H54 (cell line): ENCODE results near the gene SPOCD1.
"Not testable (repeated sequence)": the region's sequence is repeated elsewhere in the genome, so short reads cannot be mapped to it uniquely, and the experiment has no call there.

Experiments used
- DNase-seq: peaks from one replicate; pipeline ENCODE4 v3.0.0; 2011; ENCODE audit warnings: low spot score, mixed read lengths; ENCODE audit not compliant: insufficient read length
- FAIRE-seq: peaks from 3 replicates; lab custom pipeline; 2011; peaks lifted over from hg19 to GRCh38; lab: Jason Lieb, UNC
- POLR2A ChIP-seq: IDR thresholded peaks from 2 replicates; pipeline ENCODE4 v1.6.1; 2011; ENCODE audit warnings: low read depth, mild to moderate bottlenecking, low read length

SPOCD1 gene

DNA sequence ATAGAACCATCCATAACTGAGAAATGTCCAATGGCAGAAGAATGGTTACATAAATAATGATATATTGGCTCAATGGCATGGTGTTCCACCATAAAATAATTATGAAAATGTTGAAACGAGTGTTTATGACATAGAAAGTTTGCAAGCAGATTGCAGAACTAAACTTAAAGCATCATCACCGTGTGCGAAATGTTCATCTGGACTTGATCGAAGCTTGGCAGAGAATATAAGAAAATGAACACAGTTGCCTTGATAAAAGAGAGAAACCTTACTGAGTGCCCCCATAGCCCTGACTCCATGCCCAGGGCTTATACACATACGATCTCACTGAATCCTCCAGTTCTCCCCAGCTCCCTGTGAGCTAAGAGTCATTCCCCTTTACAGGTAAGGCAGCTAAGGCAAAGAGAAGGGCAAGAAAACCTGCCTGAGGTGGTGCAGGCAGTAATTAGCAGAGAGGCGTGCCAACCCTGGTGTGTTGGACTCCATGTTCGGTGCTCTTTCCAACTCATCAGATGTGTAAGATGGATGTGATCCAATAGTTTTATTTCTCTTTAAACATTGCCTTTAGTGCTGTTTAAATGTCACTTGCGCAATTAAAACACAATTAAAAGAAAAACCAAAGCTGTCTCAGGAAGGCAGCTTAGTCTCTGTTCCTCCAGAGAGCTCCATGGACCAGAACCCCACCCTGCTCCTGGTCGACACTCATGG is 21.8 kb upstream of the SPOCD1 start:
- no peak for DNase-seq
- TF ChIP-seq POLR2A, result no peak
- no peak for FAIRE-seq

DNA sequence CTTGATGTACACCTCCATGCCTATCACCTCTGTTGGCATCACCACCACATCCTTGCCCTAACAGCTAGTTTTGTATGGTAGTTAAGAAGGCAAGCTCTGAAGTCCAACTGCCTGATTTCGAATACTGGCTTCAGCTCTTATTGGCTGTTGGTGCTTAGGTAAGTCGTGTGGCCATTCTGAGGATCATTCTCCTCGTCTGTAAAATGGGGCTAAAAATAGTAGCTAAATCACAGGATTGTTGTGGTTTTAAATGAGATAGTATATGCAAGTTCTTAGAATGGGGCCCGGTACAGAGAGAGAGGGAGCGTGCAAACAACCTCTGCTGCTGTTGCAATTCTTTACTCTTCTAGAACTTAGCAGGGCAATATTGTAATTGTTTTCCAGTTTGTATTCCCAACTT is 20.8 kb upstream of the SPOCD1 start:
- FAIRE-seq, result no peak
- no peak for DNase-seq
- TF ChIP-seq POLR2A, result no peak

GRCh38 chr1:31835415-31835814 is 19.6 kb upstream of the SPOCD1 start:
- FAIRE-seq, result no peak
- DNase-seq, result no peak
- TF ChIP-seq POLR2A, result no peak

GRCh38 chr1:31834501-31834900 is 18.7 kb upstream of the SPOCD1 start:
- DNase-seq (no peak), FAIRE-seq (no peak)
- no peak for TF ChIP-seq POLR2A

DNA sequence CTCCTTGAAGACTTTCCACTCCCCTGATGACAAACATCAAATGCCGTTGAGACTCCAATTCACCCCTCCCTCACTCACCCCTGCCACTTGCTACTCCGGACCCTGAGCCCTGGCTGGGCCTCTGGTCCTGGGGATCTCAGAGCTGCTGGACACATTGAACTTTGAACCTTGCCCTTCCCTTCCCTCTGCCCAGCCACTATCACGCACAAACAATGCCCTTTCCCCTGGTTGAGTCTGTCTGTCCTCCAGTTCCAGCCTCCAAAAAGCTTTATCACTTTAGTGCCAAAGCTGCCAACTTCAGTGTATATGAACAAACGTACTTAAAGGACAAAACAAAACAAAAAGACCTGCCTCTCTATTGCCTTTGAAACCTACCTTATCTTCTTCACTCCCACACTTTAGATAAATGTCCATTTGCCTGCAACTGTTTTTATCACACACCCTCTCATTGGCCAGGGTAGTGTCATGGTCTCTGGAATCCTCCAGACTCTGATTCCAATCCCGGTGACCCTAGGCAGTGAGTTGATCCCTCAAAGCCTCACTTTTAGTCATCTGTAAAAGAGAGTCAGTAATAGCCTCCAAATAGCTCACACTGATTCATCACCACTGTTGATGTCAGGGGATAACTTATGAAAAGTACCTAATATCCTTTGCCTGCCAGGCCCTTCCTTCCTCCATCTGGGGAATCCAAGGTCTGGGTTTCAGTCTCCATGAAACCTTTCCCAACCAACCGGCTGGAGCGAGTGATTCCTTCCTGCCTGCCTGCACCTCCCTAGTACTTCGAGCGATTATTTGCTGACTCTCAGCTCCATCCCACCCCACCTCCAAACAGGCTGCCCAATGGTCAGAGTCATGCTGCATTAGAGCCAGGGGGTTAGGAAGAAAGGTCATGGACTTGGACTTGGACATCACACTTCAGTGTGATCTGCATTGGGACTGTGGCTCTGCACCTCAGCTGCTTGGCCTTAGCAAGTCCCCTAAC is 15.9 kb upstream of the SPOCD1 start:
- no peak for FAIRE-seq
- no peak for TF ChIP-seq POLR2A
- no peak for DNase-seq

DNA sequence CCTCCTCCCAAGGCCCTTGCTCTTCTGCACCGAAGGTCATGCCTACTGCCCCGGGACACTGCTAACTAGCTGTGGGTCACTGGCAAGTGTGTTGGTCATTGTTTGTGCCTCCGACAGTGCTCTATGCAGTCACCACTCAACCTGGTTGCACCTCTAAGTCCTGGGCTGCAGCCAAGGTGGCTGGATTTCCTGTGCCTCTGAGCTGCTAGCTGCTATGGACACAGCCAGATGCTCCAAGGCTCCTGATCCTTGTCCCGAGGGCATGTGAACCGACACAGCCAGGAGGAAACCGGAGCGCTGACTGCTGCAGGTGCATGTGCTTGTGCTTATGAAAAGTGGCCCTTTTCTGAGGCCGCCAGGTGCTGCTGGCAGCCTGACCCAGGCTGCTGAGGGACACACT is 14.7 kb upstream of the SPOCD1 start:
- TF ChIP-seq POLR2A, result no peak
- no peak for DNase-seq
- FAIRE-seq, result no peak

DNA sequence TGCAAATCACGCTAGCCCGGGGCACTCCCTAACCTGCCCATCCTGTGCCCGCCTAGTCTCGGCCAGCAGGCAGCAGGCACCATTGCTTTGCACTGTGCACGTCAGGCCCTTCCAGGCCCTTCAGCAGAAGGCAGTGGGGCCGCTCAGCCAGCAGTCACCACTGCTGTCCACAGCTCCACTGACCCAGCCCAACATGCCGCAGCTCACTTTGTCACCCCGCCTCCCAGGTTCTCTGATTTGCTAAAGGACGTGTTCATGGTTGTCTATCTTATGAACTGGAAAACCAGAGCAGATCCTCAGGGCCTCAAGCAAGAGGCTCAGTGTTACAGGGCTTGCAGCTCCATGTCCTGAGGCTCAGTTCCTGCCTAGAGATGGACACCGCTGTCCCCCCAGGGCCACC is 14.2 kb upstream of the SPOCD1 start:
- no peak for DNase-seq
- TF ChIP-seq POLR2A, result no peak
- FAIRE-seq, result no peak

- no peak for DNase-seq
- FAIRE-seq, result no peak
- no peak for TF ChIP-seq POLR2A
Measured at GRCh38 chr1:31828926-31829690, 13.3 kb upstream of the SPOCD1 start.

DNA sequence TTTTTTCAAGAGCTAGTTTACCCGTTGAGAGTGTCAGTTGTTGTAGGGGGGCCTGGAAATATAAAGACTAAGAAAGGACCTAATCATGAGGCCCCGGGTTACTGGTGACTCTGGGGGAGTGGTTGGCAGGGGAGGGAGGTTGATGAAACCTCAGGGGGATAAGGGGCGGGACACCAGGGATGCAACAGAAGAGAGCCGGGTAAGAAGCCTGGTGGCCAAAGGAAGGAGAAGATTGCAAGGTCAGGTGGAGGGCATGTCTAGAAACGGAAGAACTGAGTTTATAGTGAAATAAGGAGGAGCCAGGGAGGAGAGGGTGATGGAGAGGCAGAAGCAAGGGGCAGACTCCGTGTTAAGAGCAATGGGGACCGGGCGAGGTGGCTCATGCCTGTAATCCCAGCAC is 12.5 kb upstream of the SPOCD1 start:
- TF ChIP-seq POLR2A, result no peak
- FAIRE-seq (no peak), DNase-seq (no peak)

DNA sequence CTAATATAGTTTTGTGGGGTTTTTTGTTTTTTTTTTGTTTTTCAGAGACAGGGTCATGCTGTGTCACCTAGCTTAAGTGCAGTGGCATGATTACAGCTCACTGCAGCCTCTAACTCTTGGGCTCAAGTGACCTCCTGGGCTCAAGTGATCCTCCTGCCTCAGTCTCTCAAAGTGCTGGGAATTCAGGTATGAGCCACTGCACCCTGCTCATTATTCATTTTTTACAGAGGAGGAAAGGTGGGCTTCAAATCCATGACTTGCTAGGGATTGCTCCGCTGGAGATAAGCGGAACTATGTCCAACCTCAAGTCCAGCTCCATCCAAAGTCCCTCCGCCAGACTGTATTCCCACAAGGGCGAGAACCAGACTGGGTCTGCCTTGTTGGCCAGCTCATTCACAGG is 8.0 kb upstream of the SPOCD1 start:
- FAIRE-seq, result no peak
- DNase-seq, result no peak
- no peak for TF ChIP-seq POLR2A

GRCh38 chr1:31822766-31823165 is 6.9 kb upstream of the SPOCD1 start:
- FAIRE-seq (no peak), DNase-seq (no peak)
- no peak for TF ChIP-seq POLR2A

- DNase-seq, FAIRE-seq: not testable (repeated sequence)
Measured at GRCh38 chr1:31820196-31820595, 4.4 kb upstream of the SPOCD1 start.

GRCh38 chr1:31818206-31818605 is 2.4 kb upstream of the SPOCD1 start:
- FAIRE-seq (no peak), DNase-seq (no peak)

DNA sequence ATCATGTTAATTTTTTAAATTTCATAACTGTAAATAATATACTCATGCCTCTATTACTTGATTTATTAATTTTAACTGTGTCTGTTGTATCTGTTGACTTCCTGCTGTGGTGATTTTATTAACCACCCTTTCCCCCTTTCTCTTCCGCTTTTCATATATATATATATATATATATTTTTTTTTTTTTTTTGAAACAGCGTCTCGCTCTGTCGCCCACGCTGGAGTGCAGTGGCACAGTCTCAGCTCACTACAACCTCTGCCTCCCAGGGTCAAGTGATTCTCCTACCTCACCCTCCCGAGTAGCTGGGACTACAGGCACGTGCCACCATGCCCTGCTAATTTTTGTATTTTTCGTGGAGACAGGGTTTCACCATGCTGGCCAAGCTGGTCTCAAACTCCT is 1.1 kb upstream of the SPOCD1 start:
- not testable (repeated sequence) for FAIRE-seq, DNase-seq

More at GRCh38 chr1:31818206-31818605, 2.4 kb upstream of the SPOCD1 start:
- TF ChIP-seq POLR2A, result no peak

DNA sequence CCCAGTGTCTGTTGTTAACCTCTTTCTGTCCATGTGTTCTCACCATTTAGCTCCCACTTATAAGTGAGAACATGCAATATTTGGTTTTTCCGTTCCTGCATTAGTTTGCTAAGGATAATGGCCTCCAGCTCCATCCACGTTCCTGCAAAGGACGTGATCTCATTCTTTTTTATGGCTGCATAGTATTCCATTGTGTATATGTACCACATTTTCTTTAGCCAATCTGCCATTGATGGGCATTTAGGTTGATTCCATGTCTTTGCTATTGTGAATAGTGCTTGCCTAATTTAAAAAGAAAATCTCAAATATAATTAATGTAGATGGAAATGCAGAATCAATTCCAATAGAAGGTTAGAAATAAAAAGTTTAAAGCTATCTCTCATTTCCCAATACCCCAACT is 679 bp upstream of the SPOCD1 start:
- FAIRE-seq, DNase-seq: not testable (repeated sequence)
